ENCODE measurements around the gene LAG3.

DNA sequence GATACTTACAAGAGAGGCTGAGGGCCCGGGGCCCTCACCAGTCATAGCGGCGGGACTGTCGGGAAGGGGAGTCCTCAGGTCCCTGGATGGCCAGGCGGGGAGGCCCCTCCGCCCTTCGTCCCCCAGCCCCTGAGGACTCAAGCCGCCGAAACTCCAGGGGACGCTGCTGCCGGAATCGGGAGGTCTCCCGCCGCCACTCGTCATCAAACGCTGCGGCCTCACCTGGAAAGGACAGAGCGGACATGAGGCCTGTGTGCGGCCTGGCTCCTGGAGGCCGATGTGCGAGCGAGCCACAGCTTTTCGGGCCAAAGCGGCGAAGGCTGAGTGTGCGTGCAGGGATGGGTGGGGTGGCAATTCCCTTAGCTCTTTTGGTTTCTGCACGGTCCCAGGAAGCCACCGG, 23.6 kb upstream of the LAG3 start:
- TF ChIP-seq, protein P1, sequence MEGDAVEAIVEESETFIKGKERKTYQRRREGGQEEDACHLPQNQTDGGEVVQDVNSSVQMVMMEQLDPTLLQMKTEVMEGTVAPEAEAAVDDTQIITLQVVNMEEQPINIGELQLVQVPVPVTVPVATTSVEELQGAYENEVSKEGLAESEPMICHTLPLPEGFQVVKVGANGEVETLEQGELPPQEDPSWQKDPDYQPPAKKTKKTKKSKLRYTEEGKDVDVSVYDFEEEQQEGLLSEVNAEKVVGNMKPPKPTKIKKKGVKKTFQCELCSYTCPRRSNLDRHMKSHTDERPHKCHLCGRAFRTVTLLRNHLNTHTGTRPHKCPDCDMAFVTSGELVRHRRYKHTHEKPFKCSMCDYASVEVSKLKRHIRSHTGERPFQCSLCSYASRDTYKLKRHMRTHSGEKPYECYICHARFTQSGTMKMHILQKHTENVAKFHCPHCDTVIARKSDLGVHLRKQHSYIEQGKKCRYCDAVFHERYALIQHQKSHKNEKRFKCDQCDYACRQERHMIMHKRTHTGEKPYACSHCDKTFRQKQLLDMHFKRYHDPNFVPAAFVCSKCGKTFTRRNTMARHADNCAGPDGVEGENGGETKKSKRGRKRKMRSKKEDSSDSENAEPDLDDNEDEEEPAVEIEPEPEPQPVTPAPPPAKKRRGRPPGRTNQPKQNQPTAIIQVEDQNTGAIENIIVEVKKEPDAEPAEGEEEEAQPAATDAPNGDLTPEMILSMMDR (IDR thresholded peaks at IDR 0.05) = no peak
- no peak for TF ChIP-seq POLR2A (IDR thresholded peaks at IDR 0.05)

Measured in thyroid gland (tissue), 4 donors.